Measurements from ENCODE around the gene FYB1.

The FYB1 gene

DNA sequence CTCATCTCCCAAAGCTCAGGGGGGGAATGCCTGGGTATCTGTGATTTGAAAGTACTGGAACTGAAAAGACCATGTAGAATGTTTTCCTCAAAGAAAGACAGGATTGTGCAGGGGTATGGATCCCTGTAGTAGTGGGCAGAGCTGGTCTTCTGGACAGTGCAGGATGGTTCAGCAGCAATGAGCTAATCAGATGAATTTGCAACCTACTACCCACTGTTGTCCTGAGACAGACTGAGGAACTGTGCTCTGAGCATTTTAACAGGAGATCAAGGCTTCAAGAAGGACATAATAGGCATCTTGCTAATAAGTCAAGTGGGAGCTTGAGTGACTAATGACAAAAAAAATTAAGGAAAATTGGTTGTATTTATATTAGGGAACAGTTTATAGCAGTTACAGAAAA is 61.7 kb downstream of the FYB1 start:
- no peak for DNase-seq

DNA sequence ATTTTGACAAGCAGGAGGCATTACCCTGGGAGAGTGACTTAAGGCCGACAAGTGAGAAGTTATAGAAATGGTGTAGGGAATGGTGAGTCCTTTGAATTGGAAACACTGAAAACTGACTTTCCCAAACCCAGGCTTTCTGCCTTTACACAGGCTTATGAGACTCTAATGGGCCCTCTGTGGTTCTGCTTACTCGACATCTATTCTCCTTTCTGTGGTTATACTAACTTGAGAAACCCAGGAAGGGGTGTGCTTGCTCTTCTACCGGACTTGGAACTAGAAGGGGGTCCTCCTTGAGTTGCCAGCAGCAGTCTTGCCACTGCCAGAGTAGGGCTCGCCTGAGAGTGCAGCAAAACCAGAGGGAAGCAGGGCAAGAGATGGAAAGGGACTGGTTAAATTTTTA is 63.3 kb downstream of the FYB1 start:
- DNase-seq = no peak

DNA sequence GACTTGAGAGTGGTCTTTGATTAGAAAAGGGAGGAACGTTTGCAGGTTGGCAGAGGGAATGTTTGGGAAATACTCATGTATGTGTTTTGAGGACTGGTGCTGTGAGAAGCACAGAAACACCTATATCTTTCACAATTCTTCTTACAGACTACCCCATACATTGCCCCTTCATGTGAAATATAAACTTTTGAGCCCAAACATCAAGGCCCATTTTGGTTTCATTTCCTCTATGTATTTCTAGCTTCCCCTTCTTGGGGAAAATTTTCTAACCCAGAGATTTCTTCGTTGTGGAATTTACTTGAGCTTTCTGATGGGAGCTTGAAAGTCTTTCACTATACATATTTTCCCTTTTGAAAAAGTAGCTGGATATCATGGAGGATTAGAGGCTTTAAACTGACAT is 67.6 kb downstream of the FYB1 start:
- DNase-seq = no peak

DNA sequence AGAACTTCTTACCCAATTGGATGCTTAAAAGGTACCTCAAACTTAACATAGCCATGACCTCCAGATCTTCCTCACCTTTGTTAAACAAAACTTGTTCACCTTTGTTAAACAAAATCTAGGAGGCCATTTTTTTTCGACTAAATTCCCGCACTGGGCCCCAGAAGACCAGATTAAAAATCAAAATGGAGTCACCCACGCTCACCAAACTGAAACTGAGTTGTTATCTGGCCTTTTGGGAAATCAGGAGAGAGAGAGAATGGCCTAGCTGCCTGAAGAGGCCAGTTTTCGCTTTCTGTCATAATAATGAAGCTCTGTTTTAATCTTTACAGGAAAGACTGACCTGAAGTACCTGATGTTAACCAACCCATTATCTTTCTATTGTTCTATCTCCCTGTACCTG is 69.4 kb downstream of the FYB1 start:
- no peak for DNase-seq

DNA sequence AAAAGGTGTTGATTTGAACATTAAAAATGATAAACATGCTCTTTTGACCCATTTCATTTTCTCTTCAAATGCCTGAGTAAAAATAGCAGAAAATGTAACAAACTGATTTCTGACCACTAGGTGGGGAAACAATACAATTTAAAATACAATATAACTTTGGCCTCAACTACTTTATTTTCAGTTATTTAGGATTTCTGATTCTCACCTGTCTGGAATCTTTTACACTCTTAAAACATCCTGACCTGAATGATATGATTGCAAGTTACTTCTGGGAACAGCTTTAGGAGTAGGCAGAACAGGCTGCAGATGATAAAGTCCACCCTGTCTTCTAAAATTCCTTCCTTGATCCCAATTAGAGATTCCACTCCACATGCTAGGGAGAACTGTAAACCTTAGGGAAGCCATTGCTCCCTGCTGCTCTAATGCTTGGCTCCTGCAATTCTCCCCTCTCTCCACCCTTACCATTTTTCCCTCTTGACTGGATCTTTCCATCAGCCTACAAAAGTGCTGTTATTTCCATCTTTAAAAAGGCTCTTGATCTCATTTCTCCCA is 70.3 kb downstream of the FYB1 start:
- no peak for DNase-seq

DNA sequence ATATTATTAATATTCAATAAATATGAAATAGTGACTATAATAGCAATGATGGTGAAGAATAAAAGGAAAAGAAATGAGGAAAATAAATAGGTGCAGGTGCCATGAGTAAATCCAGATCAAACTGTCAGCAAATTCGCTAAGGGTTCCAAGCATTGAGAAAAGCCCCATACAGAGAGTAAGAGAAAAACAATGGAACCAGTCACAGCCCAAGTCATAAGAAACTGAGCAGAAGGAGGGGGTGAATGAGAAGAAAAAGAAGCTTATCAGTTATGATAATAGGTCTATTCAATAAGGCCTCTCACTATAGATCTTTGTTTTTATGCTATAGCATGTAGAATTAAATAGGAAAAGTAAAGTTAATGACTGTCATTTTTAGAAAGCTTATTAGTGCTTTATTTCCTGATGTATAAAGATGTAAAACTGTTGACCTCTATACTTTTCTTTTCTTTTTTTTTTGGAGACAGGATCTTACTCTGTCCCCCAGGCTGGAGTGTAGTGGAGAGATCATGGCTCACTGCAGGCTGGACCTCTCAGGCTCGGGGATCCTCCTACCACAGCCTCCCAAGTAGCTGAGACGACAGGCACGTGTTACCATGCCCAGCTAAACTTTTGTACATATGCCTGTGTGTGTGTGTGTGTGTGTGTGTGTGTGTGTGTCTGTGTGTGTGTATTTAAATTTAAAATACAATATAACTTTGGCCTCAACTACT is 72.4 kb downstream of the FYB1 start:
- DNase-seq = no peak

DNA sequence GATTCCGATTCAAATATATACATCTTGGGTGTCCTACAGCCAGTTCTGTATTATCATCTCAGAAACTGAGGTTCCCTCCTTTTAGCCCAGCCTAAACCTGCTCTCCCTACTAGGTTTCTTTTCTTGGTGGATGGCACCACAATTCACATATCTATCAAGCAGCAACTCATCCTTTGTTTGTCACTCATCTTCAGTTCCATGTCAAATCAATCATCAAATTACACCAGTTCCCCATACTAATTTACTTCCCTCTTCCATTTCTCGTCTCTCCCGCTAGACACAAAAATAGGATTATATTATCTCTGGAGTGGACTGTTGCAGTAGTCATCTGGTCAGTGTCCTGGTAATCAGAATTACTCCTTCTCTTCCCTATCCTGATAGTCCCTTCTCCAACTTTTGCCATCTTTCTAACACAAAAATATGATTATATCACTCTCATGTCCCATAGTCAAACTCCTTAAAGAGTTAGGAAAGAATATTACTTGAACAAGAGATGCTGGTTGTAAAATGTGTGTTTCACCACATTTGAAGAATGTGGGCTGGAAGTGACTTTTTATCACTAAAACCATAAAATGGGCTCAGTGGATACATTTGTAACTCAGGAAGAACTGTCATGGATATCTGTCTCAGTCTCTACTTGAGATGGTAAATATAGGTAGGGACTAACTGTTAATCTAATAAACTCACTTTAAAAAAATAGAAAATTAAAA is 76.1 kb downstream of the FYB1 start:
- DNase-seq = no peak

DNA sequence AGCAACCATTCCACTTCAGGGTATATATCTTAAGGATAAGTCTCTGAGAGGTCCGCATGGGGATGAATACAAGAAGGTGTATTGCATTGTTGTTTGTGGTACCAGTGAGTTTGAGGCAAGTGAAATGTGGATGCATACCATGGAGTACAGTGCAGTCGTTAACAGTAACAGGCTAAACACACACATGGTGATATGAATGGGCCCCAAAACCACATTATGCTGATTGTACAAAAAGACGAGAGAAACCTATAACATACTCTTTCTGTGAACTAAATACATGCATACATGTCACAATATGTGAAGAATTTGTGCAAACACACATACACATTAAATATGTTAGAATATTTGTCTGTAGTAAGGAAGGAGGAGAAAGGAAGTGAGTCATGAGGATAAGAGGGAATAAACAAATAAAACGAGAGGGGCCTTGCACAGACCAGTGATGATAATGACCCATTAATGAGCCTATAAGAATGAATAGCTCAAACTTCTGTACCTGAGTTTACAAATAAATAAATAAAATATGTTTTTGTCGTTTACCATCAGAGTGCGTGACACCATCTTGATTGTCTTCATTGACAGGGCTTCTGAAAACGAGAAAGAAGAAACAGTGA is 78.7 kb downstream of the FYB1 start:
- DNase-seq = no peak

DNA sequence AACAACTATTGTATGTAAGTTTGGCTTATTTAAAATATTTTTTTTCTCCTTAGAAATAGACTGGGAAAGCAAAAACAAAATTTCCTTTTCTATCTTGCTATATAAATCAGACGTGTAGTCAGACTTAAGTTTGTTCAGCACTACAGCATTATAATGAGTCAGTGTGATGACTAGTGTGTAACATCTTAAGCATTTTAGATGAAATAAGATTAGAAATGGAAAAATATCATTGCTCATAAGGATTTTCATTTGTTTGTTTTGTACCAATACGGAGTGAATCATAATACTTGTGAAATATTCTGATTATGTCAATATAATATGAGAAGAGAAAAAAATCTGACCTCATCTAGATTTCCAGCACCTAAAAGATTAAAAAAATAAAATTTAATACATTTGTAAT is 80.5 kb downstream of the FYB1 start:
- no peak for DNase-seq

DNA sequence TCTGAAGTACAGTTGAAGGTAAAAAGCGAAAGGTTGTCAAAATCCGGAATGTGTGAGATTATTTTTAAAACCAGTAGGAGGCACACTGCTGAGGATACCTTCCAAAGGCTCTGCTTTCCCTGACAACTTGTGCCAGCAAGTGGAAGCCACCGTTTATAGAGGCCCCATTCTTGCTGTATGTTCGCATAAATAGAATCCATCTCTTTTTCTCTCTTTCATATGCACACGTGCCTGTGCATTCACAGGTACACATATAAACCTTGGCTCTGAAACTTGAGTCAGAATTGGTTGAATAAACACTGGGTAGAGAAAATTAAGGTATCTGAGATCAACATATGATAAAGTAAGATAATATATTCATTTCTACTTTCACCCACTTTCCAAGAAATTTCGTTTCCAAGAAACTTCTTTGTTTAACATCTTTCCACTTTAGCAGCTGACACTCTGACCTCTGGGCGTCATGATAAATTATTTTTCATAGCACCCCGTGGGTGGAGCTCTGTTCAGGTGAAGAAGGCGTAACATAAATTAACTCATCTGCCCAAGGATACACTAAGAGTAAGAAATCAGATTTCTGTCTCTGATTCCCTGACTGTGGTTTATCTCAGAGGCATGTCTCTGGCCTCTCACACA is 81.4 kb downstream of the FYB1 start:
- DNase-seq = no peak

DNA sequence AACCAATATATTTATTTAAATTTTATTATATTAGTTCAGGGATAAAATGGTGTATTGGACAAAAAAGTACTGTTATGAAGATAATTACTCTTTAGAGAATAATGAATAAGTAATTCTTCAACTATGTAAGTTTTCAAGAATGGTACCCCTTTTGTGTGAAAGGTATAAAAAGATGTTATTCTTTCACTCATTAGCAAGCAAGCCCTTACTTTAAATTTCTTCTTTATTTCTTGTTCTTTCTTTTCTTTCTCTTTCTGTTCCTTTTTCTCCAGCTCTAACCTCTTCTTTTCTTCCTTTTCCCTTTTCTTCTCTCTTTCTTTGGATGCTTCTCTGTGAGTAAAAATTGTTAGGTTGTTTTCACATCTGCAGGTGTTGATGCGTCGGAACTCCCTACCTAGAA is 82.0 kb downstream of the FYB1 start:
- no peak for DNase-seq

DNA sequence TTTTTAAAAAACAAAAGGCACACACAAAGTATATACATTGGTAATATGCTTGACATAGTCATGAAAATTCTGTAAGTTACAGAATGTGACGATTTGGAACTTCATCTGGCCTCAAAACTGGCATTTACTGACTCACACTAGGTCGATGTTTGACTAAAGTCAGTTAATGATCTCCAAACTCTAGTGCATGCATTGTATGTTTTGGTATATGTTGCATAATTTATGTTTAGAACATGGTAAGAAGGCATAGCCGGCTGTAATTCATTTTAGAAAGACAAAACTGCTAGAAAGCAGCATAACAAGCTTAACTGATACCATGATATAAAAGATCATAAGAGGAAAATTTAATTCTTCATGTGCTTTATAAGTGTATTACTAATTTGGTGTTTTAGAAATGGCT is 86.6 kb downstream of the FYB1 start:
- DNase-seq = no peak

DNA sequence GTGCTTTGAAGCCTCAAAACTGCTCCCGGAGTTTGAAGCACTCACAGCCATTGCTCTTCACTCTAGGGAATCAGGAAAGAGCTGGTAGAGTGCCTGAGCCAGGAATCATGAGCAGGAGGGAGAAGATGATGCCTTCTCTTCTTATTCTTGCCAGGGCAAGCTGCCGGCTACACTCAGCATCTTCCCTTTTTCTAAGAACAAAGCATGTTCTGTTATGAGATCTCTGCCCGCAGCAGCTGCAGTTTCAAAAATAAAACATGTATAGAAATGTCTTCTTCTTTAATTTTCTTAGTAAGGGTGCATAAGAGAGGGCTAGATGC is 87.3 kb downstream of the FYB1 start:
- no peak for DNase-seq

DNA sequence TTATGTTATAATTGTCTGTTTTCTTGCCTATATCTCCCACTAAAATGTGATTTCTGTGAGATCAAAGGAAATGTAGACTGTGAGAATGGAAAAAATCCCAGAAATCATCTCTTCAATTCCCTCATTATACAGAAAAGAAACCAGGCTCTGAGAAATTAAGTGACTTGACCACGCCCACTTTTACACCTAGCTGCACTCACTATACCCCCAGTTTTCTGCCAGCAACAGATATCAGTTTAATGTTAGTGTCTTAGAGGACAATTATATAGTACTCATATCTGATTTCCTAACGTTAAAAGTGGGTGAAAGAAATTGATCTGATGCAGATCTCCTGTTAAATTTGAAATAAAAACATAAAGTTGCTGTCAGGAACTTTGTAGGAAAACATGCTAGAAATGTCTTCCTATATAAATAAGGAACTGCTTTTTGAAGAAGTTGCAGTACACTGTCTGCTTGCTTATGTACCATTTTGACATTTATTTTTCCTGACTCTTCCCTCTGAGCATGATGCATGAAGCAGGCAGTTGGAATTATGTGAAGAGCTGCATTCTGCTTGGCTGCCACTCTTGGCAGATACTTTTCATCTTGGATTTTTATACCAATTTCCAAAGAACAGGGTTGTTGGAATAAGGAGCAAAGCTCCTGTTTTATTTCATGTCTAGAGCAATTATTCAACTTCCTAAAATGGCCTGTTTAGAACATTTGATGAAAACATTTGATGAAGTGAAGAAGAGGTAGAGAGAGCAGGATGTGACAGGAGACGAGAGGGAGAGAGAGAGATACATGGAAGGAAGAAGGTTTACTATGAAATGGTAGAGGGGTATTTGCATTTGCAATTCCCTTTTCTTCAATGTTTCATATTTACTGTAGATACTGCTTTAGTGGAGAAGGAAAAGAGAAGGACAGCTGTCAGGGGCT is 87.9 kb downstream of the FYB1 start:
- DNase-seq = no peak

DNA sequence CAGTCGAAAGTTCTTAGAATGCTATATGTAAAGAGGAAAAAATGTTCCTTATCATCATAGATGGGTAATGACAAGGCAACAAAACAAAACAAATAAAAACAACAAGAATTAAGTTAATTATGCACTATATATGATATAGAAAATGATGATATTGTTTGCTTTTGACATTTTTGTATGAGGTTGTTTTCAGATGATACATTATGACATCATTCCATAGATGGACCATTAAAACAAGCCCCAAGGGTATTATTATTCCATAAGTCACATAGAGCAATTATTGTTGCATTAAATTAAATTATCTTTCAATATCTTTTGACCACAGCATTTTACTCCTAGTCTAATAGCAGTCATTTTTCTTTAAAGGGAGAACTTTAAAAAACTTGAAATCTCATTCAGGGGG is 88.6 kb downstream of the FYB1 start:
- DNase-seq = no peak

DNA sequence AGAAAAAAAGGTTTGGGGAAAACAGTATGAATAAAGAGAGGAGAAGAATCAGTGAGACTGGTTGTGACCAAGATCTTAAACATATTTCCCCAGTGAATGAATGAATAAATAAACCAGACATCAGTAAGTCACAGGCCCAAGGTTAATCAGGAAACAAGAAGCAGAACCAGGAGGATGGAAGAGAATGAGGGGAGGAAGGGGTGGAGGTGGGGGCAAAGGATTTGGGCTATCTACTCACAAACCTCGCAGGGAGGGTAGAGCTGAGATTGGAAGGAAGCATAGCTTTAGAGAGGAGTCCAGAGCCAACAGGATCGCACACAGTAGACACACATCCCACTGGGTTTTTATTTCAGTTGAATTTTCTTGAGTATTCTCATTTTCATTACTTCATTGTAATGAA is 97.4 kb downstream of the FYB1 start:
- DNase-seq = no peak

DNA sequence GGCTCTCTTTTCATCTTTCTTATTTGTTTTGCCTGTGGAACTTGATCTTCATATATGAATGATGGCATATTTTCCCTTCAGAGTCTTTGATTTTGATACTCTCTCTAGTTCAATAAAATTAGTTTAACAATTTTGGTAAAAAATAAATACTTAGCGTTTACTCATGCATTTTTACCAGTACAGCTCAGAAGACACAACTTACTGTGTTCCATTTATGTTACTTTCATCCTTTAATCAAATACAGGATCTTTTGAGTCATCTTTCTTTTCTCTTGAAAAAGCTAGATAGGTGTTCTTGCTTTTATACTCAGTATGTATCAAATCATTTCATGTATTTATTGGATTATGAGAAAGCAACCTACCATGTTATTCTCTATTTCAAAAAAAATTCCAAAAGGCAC is 98.0 kb downstream of the FYB1 start:
- DNase-seq = no peak

DNA sequence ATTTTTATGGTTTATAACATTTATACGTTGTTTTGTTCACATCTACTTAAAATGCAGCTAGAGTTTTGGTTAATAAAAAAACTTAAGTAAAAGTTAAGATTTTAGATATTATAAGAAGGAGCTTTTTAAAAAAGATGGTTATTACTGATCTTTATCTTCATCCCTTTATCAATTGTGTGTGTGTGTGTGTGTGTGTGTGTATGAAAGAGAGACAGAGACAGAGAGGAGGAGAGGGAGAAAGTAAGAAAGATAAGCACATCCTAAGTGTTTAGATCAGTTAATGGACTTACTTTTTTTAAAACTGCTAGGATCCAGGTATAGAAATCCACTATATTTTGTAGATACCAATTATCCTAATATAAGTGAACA is 99.3 kb downstream of the FYB1 start:
- DNase-seq = no peak

DNA sequence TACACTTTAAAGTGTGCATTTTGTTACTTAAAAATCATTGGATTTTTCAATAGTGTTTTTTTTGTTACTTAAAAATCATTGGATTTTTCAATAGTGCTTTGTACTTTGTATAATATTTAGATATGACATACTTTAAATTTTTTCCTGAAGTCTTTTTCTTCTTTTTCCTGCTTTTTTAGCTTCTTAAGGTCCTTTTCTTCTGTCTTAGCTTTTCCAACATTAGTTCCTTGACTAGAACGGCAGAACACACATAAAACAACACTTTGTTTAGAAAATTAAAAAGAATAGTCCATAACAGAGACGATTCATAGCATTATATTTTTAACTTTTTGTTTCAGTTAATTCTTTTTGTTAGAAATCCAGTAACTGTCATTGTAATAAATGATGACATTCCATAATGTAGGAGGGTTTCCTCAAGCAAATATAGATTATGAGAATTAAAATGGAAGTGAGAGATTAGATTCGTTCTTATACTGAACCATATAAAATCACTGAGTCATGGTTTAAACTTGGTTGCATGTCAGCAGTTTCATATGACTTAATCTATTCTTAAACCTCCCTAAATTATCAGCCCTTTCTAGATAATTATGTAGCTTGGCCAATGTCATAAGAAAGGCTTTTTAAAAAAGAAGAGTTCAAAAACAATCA is 99.8 kb downstream of the FYB1 start:
- DNase-seq = no peak

DNA sequence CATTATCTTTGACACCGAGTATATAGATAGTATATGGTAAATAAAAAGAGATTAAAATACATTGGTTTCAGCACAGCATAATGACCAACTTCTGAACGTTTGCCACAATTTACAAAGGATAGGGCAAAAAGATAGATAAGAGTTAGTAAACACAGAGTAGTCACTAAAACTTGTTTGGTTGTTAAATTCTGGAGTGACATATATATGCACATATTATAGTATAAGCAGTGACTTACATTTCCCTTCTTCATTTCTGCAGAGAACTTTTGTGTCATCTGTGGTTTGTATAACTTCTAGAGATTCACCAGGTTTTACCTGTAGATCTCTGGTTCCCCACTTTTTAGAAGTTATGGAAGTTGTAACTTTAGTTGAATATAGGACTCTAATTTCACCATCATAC is 100.7 kb downstream of the FYB1 start:
- no peak for DNase-seq

DNA sequence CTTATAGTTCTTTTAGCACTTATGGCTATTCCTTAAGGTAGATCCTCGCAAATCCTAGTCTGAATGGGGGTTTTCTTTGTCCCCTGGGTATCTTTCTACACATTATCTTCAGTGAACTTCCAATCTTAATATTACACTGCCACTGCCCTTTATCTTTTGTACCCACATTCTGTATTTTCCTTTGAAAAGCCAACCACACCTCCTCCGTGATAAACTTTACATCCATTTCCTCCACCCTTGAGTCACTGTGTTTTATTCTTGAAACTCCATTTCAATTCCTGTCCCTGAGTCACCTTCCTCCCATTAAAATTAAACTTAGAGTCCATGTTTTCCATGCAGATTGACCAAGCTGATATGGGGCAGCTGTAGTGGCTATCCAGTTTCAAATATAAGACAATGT is 102.0 kb downstream of the FYB1 start:
- no peak for DNase-seq

Data from GOT3 (cell line).